B cell (primary cell): ENCODE measurements around the gene STXBP1.

Experiments
- CTCF ChIP-seq: fragments of 200-600 bp; IDR thresholded peaks from one replicate; pipeline ENCODE4 v1.8.0; 2022; ENCODE audit warnings: antibody characterized with exemption, mild to moderate bottlenecking
- EZH2 ChIP-seq: IDR thresholded peaks from 2 replicates; pipeline ENCODE4 v1.6.1; 2012; ENCODE audit warnings: borderline replicate concordance, low read depth, mild to moderate bottlenecking, moderate library complexity, low read length; ENCODE audit not compliant: insufficient read depth, poor library complexity, severe bottlenecking

- no peak for TF ChIP-seq EZH2
- TF ChIP-seq CTCF: no peak
These were observed 81.1 kb downstream of the STXBP1 start for GRCh38 chr9:127693143-127693542.
